ENCODE measurements around the gene P4HTM.
"Not testable (repeated sequence)": the region's sequence is repeated elsewhere in the genome, so short reads cannot be mapped to it uniquely, and the experiment has no call there.

The P4HTM gene

GRCh38 chr3:49007068-49007770, 17.2 kb downstream of the P4HTM start, which contains the start of gene WDR6:
Gene WDR6 (plus strand): TSS chr3:49007391. CDS start chr3:49007432, 41 bp downstream.
- TF ChIP-seq, protein P1, sequence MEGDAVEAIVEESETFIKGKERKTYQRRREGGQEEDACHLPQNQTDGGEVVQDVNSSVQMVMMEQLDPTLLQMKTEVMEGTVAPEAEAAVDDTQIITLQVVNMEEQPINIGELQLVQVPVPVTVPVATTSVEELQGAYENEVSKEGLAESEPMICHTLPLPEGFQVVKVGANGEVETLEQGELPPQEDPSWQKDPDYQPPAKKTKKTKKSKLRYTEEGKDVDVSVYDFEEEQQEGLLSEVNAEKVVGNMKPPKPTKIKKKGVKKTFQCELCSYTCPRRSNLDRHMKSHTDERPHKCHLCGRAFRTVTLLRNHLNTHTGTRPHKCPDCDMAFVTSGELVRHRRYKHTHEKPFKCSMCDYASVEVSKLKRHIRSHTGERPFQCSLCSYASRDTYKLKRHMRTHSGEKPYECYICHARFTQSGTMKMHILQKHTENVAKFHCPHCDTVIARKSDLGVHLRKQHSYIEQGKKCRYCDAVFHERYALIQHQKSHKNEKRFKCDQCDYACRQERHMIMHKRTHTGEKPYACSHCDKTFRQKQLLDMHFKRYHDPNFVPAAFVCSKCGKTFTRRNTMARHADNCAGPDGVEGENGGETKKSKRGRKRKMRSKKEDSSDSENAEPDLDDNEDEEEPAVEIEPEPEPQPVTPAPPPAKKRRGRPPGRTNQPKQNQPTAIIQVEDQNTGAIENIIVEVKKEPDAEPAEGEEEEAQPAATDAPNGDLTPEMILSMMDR (IDR thresholded peaks at IDR 0.05; ENCODE audit: low read depth, low read length, missing control alignments) = peak; percentile 26
- peak; percentile 88 for DNase-seq (ENCODE audit: extremely low read depth, low read depth)
- H3K4me3 ChIP-seq (replicated peaks; ENCODE audit: low read depth, low read length) = peak within 1 kb of the TSS; percentile 59

- no peak for DNase-seq (ENCODE audit: extremely low read depth, low read depth)
- H3K4me3 ChIP-seq (replicated peaks; ENCODE audit: low read depth, low read length) = peak overlapping the region; percentile 59
- TF ChIP-seq, protein P1 (IDR thresholded peaks at IDR 0.05; ENCODE audit: low read depth, low read length, missing control alignments) = no peak
Measured at GRCh38 chr3:49007771-49008528, 17.9 kb downstream of the P4HTM start.

DNA sequence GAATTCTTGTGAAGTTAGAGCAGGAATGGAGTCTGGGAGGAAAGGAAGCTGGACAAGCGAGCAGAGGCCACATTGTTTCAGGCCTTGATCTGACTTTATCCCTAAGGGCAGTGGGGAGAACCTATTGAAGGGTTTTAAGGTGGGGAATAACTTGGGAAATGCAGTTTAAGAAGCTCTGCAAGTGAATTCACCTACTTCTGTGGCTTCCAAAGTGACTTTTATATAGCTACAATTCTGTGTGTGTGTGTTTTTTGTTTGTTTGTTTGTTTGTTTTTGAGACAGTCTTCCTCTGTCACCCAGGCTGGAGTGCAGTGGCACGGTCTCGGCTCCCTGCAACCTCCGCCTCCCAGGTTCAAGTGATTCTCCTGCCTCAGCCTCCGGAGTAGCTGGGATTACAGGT, 18.6 kb downstream of the P4HTM start:
- H3K4me3 ChIP-seq (replicated peaks; ENCODE audit: low read depth, low read length) = peak overlapping the region; percentile 59
- DNase-seq (ENCODE audit: extremely low read depth, low read depth) = not testable (repeated sequence)

GRCh38 chr3:49009396-49009795, 19.4 kb downstream of the P4HTM start:
- TF ChIP-seq, protein P1 (IDR thresholded peaks at IDR 0.05; ENCODE audit: low read depth, low read length, missing control alignments) = no peak
- no peak for DNase-seq (ENCODE audit: extremely low read depth, low read depth)
- no peak overlapping the region for H3K4me3 ChIP-seq (replicated peaks; ENCODE audit: low read depth, low read length)

DNA sequence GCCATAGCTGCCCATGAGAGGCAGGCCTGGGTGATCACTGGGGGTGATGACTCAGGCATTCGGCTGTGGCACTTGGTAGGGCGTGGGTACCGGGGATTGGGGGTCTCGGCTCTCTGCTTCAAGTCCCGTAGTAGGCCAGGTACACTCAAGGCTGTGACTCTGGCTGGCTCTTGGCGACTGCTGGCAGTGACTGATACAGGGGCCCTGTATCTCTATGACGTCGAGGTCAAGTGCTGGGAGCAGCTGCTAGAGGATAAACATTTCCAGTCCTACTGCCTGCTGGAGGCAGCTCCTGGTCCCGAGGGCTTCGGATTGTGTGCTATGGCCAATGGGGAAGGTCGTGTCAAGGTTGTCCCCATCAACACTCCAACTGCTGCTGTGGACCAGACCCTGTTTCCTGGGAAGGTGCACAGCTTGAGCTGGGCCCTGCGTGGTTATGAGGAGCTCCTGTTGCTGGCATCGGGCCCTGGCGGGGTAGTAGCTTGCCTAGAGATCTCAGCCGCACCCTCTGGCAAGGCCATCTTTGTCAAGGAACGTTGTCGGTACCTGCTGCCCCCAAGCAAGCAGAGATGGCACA, 22.5 kb downstream of the P4HTM start:
- no peak overlapping the region for H3K4me3 ChIP-seq (replicated peaks; ENCODE audit: low read depth, low read length)
- TF ChIP-seq, protein P1 (IDR thresholded peaks at IDR 0.05; ENCODE audit: low read depth, low read length, missing control alignments) = no peak
- DNase-seq (ENCODE audit: extremely low read depth, low read depth) = no peak

GRCh38 chr3:49013113-49013737, 23.2 kb downstream of the P4HTM start:
- DNase-seq (ENCODE audit: extremely low read depth, low read depth) = no peak
- TF ChIP-seq, protein P1 (IDR thresholded peaks at IDR 0.05; ENCODE audit: low read depth, low read length, missing control alignments) = no peak
- no peak overlapping the region for H3K4me3 ChIP-seq (replicated peaks; ENCODE audit: low read depth, low read length)

Data from HFF-Myc (cell line).